Measurements from ENCODE around the gene MSN.

The MSN gene

DNA sequence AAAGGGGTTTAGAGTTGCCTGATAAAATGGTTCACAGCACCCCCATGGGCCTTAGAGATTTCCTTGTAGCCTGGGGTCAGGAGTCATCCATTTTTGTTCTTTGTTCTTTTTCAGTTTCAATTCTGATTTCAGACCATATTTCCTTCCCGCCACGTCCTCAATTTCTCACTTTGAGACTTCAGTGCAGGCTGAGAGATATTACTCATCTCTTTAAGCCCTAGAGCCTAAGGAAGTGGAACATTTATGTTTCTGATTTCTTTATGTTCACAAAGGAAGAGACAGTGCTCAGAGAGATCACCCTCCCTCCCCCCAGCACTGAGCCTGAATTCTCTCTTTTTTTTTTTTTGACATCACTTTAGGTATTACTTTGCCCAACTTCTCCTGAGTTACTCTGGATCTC lies 56.3 kb downstream of the MSN start:
- intact Hi-C loops (cut with DNase I; ENCODE audit: low total_unique reads): no loop called here
- TF ChIP-seq, protein P1, sequence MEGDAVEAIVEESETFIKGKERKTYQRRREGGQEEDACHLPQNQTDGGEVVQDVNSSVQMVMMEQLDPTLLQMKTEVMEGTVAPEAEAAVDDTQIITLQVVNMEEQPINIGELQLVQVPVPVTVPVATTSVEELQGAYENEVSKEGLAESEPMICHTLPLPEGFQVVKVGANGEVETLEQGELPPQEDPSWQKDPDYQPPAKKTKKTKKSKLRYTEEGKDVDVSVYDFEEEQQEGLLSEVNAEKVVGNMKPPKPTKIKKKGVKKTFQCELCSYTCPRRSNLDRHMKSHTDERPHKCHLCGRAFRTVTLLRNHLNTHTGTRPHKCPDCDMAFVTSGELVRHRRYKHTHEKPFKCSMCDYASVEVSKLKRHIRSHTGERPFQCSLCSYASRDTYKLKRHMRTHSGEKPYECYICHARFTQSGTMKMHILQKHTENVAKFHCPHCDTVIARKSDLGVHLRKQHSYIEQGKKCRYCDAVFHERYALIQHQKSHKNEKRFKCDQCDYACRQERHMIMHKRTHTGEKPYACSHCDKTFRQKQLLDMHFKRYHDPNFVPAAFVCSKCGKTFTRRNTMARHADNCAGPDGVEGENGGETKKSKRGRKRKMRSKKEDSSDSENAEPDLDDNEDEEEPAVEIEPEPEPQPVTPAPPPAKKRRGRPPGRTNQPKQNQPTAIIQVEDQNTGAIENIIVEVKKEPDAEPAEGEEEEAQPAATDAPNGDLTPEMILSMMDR (IDR thresholded peaks at IDR 0.05): no peak
- DNase-seq: no peak
- H3K9me3 ChIP-seq: peaks cover 0 to 8% (median 3%) of the 10 kb centered on the region in 3 donors
- H3K4me1 ChIP-seq: peaks cover 0 to 62% (median under 1%) of the 10 kb centered on the region in 4 donors
- H3K4me3 ChIP-seq: no peak overlapping the region
- no peak overlapping the region for H3K27ac ChIP-seq
- no peaks in the 10 kb centered on the region for H3K27me3 ChIP-seq
- H3K36me3 ChIP-seq: peaks cover 0 to 12% (median 10%) of the 10 kb centered on the region in 3 donors

DNA sequence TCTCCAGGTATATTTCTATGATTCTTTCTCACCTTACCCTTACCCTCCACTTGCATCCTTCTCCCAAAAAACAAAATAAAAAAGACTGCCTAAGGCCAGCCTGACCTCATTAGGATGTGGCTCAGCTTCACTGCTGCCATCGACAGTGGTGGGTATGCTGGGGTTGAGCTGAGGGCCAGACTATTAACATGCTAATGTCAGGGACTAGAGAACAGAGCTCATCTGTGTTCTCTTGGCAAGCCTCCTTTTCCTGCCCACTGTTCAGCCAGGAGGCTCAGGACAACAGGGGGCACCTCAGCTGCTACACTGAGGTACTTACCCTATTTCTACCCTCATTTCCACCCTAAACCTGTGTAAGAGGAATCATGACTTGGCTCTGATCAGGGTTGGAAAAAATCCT lies 59.3 kb downstream of the MSN start:
- intact Hi-C loops (cut with DNase I; ENCODE audit: low total_unique reads): no loop called here
- Histone ChIP-seq H3K27ac (no peak overlapping the region), H3K9me3 (peaks cover 0 to 8% (median 3%) of the 10 kb centered on the region in 3 donors), H3K4me1 (peaks cover 0 to 37% (median 0%) of the 10 kb centered on the region in 4 donors), H3K36me3 (peaks cover 22 to 40% (median 34%) of the 10 kb centered on the region in 3 donors), H3K4me3 (no peak overlapping the region), H3K27me3 (no peaks in the 10 kb centered on the region)
- DNase-seq: no peak
- TF ChIP-seq, protein P1 (IDR thresholded peaks at IDR 0.05): no peak

DNA sequence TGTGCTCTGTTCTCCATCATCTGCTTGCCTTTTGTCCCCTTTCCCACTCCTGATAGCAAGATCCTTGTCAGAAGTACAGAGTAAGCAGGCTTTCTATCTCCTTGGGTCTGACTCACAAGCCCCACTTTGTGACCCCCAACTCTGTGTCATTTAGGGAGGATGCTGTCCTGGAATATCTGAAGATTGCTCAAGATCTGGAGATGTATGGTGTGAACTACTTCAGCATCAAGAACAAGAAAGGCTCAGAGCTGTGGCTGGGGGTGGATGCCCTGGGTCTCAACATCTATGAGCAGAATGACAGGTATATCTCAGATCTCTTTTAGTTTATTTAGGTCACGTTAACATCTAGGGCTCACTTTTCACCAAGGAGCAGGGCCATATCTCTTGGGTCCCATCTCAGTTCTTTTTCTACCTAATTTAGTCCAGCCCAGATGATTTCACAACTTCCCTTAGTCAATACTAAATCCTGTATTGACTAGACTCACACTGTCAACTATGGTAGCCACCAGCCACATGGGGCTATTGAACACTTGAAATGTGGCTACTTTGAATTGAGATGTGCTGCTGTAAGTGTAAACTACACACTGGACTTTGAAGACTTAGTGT lies 64.3 kb downstream of the MSN start:
- H3K27me3 ChIP-seq: no peaks in the 10 kb centered on the region
- TF ChIP-seq, protein P1 (IDR thresholded peaks at IDR 0.05): no peak
- no peak overlapping the region for H3K4me3 ChIP-seq
- H3K36me3 ChIP-seq: peaks cover 64 to 81% (median 69%) of the 10 kb centered on the region in 3 donors
- peaks cover 0 to 5% (median 0%) of the 10 kb centered on the region in 4 donors for H3K4me1 ChIP-seq
- no peak overlapping the region for H3K27ac ChIP-seq
- intact Hi-C loops (cut with DNase I; ENCODE audit: low total_unique reads): no loop called here
- DNase-seq: no peak
- H3K9me3 ChIP-seq: no peaks in the 10 kb centered on the region

DNA sequence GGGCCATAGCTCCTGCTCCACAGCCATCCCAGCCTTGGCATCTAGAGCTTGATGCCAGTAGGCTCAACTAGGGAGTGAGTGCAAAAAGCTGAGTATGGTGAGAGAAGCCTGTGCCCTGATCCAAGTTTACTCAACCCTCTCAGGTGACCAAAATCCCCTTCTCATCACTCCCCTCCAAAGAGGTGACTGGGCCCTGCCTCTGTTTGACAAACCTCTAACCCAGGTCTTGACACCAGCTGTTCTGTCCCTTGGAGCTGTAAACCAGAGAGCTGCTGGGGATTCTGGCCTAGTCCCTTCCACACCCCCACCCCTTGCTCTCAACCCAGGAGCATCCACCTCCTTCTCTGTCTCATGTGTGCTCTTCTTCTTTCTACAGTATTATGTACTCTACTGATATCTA lies 73.5 kb downstream of the MSN start:
- intact Hi-C loops (cut with DNase I; ENCODE audit: low total_unique reads): no loop called here
- Histone ChIP-seq H3K36me3 (peaks cover 47 to 59% (median 49%) of the 10 kb centered on the region in 3 donors), H3K27me3 (no peaks in the 10 kb centered on the region), H3K27ac (no peak overlapping the region), H3K4me3 (no peak overlapping the region), H3K9me3 (no peaks in the 10 kb centered on the region), H3K4me1 (no peaks in the 10 kb centered on the region)
- TF ChIP-seq, protein P1 (IDR thresholded peaks at IDR 0.05): no peak
- no peak for DNase-seq

DNA sequence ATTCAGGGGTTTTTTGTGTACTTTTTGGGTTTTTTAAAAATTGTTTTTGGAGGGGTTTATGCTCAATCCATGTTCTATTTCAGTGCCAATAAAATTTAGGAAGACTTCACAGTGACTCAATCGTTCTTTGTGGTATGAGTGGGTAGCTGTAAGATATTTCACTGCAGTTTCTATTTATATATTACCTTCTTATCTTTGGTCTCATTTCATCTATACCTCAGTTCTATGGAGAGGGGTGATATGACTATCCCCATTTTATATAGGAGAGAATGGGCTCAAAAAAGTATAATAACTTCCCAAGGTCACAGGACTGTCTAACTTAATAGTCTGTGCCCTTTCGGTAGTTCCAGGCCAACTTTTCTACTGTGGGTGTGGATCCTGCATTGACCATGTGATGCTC lies 74.4 kb downstream of the MSN start:
- peaks cover 40 to 50% (median 41%) of the 10 kb centered on the region in 3 donors for H3K36me3 ChIP-seq

More for the DNA sequence above, 74.4 kb downstream of the MSN start:
- H3K9me3 ChIP-seq: no peaks in the 10 kb centered on the region
- no peak overlapping the region for H3K27ac ChIP-seq
- H3K4me3 ChIP-seq: no peak overlapping the region
- H3K27me3 ChIP-seq: no peaks in the 10 kb centered on the region
- TF ChIP-seq, protein P1 (IDR thresholded peaks at IDR 0.05): no peak
- no peak for DNase-seq
- no peaks in the 10 kb centered on the region for H3K4me1 ChIP-seq
- intact Hi-C loops (cut with DNase I; ENCODE audit: low total_unique reads): no loop called here
